Thyroid gland (tissue), 4 donors: ENCODE data around the gene SFXN5. TPM values are rescaled to one million over a fixed set of nuclear protein-coding genes. Genes with fewer than 3 reads are reported as not detected.

Source experiments
- DNase-seq, 2 donors: peaks; one replicate each; pipeline ENCODE4 v3.0.0-alpha.2; 2019
- H3K27ac ChIP-seq, 3 donors: fragments of 200-600 bp; sonication (generic); 1 replicate in 2 of 3; 2 replicates in 1 of 3; pipeline ENCODE4 v1.5.1; 2016 to 2019; ENCODE audit warnings: mild to moderate bottlenecking in 1 of 3, moderate library complexity in 1 of 3
- H3K27me3 ChIP-seq: fragments of 200-600 bp; sonication (generic); one replicate; pipeline ENCODE4 v1.5.1; 2019
- H3K36me3 ChIP-seq, 2 donors: fragments of 200-600 bp; sonication (generic); one replicate each; pipeline ENCODE4 v1.5.1; 2016 to 2019
- H3K4me1 ChIP-seq, 2 donors: fragments of 200-600 bp; sonication (generic); one replicate each; pipeline ENCODE4 v1.5.1; 2017 to 2019
- H3K4me3 ChIP-seq, 3 donors: fragments of 200-600 bp; sonication (generic); replicated peaks in 1 of 3; 1 replicate in 2 of 3; 2 replicates in 1 of 3; pipeline ENCODE4 v1.5.1; 2016; ENCODE audit warnings: mild to moderate bottlenecking in 1 of 3
- H3K9me3 ChIP-seq: fragments of 200-600 bp; sonication (generic); one replicate; pipeline ENCODE4 v1.5.1; 2017
- POLR2A ChIP-seq, 2 donors: fragments of 450-650 bp; IDR thresholded peaks; one replicate each; pipeline ENCODE4 v1.6.1; 2017; ENCODE audit warnings: antibody characterized with exemption in 2 of 2, mild to moderate bottlenecking in 2 of 2, moderate library complexity in 1 of 2
- WGBS, 2 donors: methylation state at CpG; one replicate each; pipeline ENCODE4 v1.1.5; 2017; 5-methylcytosine and 5-hydroxymethylcytosine counted together
- intact Hi-C: fragments of 100-400 bp; cut with DNase I; formaldehyde crosslinking; loops from one replicate; pipeline ENCODE4 v1.15.1; 2023
- total RNA-seq, 4 donors: library from RNA; depleted of rRNA; stranded (reverse); fragments of >200 nt; gene quantifications; one replicate each; pipeline ENCODE4 v1.2.3, GENCODE V29; 2016
- TF ChIP-seq, protein P1 (sequence below), 6 experiments: fragments of 200-600 bp in 3 of 6; fragments of 450-650 bp in 3 of 6; sonication (generic) in 3 of 6; IDR thresholded peaks; one replicate each; pipeline ENCODE4 v1.5.1; 2016 to 2019; ENCODE audit warnings: antibody characterized with exemption in 6 of 6, mild to moderate bottlenecking in 2 of 6, inconsistent platforms in 1 of 6, moderate library complexity in 1 of 6

SFXN5 gene
- total RNA-seq, 4 donors from 2014 or later = 10.3 to 17.2 (median 16.5) TPM

- no peaks in the 10 kb centered on the region for H3K27me3 ChIP-seq
- 83 to 92% methylated on average over 8 of the region's 8 CpGs for WGBS, 2 donors
- intact Hi-C loops = no loop called here
- H3K4me3 ChIP-seq = no peak overlapping the region
- H3K4me1 ChIP-seq = no peaks in the 10 kb centered on the region
- DNase-seq = no peak
- no peaks in the 10 kb centered on the region for H3K36me3 ChIP-seq
- no peaks in the 10 kb centered on the region for H3K9me3 ChIP-seq
- no peak overlapping the region for H3K27ac ChIP-seq
- TF ChIP-seq, protein P1, sequence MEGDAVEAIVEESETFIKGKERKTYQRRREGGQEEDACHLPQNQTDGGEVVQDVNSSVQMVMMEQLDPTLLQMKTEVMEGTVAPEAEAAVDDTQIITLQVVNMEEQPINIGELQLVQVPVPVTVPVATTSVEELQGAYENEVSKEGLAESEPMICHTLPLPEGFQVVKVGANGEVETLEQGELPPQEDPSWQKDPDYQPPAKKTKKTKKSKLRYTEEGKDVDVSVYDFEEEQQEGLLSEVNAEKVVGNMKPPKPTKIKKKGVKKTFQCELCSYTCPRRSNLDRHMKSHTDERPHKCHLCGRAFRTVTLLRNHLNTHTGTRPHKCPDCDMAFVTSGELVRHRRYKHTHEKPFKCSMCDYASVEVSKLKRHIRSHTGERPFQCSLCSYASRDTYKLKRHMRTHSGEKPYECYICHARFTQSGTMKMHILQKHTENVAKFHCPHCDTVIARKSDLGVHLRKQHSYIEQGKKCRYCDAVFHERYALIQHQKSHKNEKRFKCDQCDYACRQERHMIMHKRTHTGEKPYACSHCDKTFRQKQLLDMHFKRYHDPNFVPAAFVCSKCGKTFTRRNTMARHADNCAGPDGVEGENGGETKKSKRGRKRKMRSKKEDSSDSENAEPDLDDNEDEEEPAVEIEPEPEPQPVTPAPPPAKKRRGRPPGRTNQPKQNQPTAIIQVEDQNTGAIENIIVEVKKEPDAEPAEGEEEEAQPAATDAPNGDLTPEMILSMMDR (IDR thresholded peaks at IDR 0.05) = no peak
- TF ChIP-seq POLR2A (IDR thresholded peaks at IDR 0.05) = no peak
Measured at GRCh38 chr2:72973137-72973535, 98.4 kb downstream of the SFXN5 start.

DNA sequence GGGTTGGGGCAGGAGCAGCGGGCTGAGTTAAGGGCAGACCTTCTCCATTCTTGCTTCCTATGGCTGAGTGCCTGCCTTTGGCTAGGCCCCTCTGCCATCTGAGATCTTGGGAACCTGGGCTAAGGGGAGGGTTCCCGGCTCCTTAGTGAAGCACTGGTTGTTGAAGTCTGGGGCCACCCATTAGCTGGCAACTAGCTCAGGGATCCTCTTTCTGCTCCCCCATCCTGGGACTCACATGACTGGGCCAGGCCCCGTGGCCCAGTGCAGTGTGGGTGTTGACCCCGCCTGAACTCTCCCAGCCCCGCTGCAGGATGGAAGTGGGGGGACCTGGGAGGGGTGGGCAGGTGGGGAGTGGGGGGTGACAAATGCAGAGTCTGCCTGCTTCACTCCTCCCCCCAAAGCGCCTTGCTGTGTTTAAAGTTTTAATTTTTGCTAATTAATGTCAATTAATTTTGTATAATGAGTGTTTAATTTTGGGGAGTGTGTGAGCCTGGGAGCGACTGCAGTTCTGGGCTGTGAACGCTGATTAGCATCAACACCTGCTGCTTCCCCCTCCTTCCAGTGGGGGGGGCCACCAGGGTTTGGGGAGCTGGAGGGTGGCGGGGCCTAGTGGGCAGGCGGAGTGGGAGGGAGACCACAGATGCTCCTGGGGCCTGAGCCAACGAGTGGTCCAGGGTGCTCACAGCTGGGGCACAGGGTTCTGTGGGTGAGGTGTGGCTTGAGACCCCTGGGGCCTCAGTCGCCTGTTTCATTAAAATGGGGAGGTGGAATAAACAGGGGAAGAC is 99.0 kb downstream of the SFXN5 start:
- Histone ChIP-seq H3K9me3 (no peaks in the 10 kb centered on the region), H3K36me3 (no peaks in the 10 kb centered on the region), H3K27ac (no peak overlapping the region), H3K4me1 (no peaks in the 10 kb centered on the region), H3K4me3 (no peak overlapping the region), H3K27me3 (no peaks in the 10 kb centered on the region)
- intact Hi-C loops = no loop called here
- WGBS, 2 donors = 86 to 90% methylated on average over 10 to 12 of the region's 12 CpGs
- no peak for DNase-seq
- TF ChIP-seq POLR2A (IDR thresholded peaks at IDR 0.05) = no peak
- TF ChIP-seq, protein P1 (IDR thresholded peaks at IDR 0.05) = no peak

DNA sequence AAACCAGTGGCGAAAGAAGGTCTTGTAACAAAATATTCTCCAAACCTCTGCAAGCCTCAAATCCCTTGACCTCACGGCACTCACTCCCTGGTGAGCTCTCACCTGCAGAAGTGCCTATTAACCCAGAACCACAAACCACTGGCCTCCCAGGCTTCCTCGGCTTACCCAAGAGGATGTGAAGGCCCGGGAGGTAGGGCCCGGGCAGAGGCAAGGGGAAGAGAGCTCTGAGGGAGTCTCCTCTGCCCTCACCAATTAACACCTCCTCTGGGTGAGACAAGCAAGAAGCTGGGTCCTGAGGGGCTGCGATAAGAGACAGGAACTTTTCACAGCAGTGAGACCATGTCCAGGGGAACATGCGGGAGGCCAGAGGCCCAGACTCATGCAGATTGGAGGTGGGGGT is 100.5 kb downstream of the SFXN5 start:
- no peak overlapping the region for H3K4me3 ChIP-seq
- H3K9me3 ChIP-seq = no peaks in the 10 kb centered on the region
- intact Hi-C loops = no loop called here
- H3K27ac ChIP-seq = no peak overlapping the region
- H3K36me3 ChIP-seq = no peaks in the 10 kb centered on the region
- no peak for DNase-seq
- no peaks in the 10 kb centered on the region for H3K4me1 ChIP-seq
- TF ChIP-seq, protein P1 (IDR thresholded peaks at IDR 0.05) = no peak
- no peak for TF ChIP-seq POLR2A (IDR thresholded peaks at IDR 0.05)
- no peaks in the 10 kb centered on the region for H3K27me3 ChIP-seq
- 86 to 88% methylated on average over 7 of the region's 7 CpGs for WGBS, 2 donors

DNA sequence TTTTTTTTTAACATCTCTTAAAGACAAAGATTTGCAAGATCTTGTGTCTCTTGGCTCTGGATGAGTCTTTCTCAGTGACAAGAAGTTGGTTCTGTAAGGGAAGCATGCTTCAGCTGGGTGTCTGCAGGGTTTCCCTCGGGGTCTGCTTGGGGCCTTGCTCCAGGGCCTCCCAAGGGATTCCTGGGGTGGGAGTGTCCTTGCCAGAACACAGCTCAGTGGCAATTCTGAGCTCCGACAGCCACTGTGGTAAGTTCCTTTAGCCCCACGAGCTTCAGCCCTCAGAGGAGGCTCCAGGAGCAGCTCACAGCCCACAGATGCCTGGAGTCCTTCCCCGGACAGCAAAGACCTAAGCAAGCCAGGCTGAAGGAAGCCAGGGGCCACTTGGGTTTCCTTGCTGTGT is 101.8 kb downstream of the SFXN5 start:
- no peaks in the 10 kb centered on the region for H3K36me3 ChIP-seq

DNA sequence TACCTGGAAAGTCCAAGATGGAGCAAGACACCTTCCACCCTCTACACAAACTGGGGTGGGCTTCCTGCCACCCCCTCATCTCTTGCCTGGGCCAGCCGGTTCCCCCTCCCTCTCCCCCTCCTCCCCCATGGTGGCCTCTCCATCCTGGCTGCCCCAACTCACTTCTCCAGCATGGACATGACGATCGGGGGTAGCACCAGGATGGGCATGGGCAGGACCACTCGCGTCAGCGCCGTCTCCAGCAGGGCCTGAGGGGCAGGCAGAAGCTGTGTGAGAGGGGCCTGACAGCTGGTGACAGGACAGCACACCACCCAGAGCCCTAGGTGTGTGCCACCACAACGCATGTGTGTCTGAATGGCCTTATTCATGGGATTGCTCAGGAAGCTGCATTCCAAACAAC is 103.2 kb downstream of the SFXN5 start:
- H3K27me3 ChIP-seq = no peaks in the 10 kb centered on the region
- TF ChIP-seq, protein P1 (IDR thresholded peaks at IDR 0.05) = no peak
- TF ChIP-seq POLR2A (IDR thresholded peaks at IDR 0.05) = no peak
- intact Hi-C loops = no loop called here
- 88 to 91% methylated on average over 5 to 8 of the region's 8 CpGs for WGBS, 2 donors
- no peak overlapping the region for H3K27ac ChIP-seq
- no peaks in the 10 kb centered on the region for H3K9me3 ChIP-seq
- H3K36me3 ChIP-seq = no peaks in the 10 kb centered on the region
- DNase-seq = no peak
- H3K4me1 ChIP-seq = no peaks in the 10 kb centered on the region
- H3K4me3 ChIP-seq = no peak overlapping the region

More for the DNA sequence above, 101.8 kb downstream of the SFXN5 start:
- no peak overlapping the region for H3K4me3 ChIP-seq
- no peaks in the 10 kb centered on the region for H3K9me3 ChIP-seq
- intact Hi-C loops = no loop called here
- TF ChIP-seq POLR2A (IDR thresholded peaks at IDR 0.05) = no peak
- TF ChIP-seq, protein P1 (IDR thresholded peaks at IDR 0.05) = no peak
- WGBS, 2 donors = 88 to 89% methylated on average over 2 to 4 of the region's 4 CpGs
- H3K27ac ChIP-seq = no peak overlapping the region
- no peaks in the 10 kb centered on the region for H3K27me3 ChIP-seq
- DNase-seq = no peak
- H3K4me1 ChIP-seq = no peaks in the 10 kb centered on the region
